Mucosa of stomach (tissue), 1 donor: ENCODE results near the gene B9D2.
"Not testable (repeated sequence)": the region's sequence is repeated elsewhere in the genome, so short reads cannot be mapped to it uniquely, and the experiment has no call there.

Experiments
- H3K27me3 ChIP-seq: one replicate; pipeline ENCODE4 v1.7.0; 2013; ENCODE audit warnings: mild to moderate bottlenecking, low read length; ENCODE audit not compliant: control insufficient read depth, insufficient read depth
- H3K36me3 ChIP-seq: one replicate; pipeline ENCODE4 v1.7.0; 2013; ENCODE audit warnings: low read length; ENCODE audit not compliant: control insufficient read depth, insufficient read depth
- H3K4me1 ChIP-seq: one replicate; pipeline ENCODE4 v1.7.0; 2013; ENCODE audit warnings: mild to moderate bottlenecking, low read length; ENCODE audit not compliant: control insufficient read depth, insufficient read depth
- H3K4me3 ChIP-seq: one replicate; pipeline ENCODE4 v1.7.0; 2013; ENCODE audit warnings: low read length
- H3K9ac ChIP-seq: one replicate; pipeline ENCODE4 v1.7.0; 2013; ENCODE audit warnings: mild to moderate bottlenecking, low read length, moderate library complexity
- H3K9me3 ChIP-seq: one replicate; pipeline ENCODE4 v1.7.0; 2013; ENCODE audit warnings: mild to moderate bottlenecking, low read length, moderate library complexity; ENCODE audit not compliant: control insufficient read depth
- donor health status: Pancreatic carcinoma.

B9D2 gene

DNA sequence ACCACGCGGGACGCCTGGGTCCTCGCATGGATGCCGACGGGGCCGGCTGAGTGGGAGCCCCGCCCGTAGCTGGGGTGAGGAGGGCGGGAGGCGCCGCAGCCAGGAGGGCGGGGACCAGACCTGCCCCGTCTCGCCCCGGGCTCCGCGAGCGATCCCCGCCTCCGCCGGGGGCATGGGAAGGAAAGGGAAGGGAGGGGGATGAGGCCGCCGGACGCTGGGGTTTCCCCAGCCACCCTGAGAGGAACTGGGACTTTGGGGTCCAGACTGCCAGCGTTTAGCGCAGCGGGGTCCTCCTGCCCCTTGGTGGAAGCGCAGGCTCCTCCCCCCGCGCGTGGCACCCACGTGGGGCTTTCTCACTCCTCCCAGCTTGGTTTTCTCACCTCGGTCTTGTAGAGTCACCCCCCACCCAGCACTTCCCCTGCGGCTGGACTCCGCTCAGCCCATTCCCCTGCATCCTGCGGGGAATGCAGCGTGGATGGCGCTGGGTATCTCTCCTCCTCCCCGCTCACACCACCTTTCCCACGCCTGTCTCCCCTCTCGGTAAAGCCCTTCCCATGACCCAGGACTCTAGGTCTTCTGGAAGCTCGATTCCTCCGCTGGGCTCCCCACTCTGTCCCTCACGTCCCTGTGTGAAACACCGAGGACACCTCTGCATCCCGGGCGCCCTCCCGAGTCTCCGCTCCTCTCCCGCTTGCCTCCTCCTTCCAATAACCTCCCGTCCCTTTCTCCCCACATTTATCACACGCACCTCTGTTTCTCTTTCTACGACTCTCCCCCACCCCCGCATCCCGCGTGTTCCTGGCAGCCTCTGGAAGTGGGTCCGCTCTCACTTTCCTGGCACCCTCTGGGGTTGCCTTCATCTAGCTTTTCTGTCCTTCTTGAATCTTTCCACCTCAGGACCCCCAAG is 12.4 kb downstream of the B9D2 start:
- H3K4me3 ChIP-seq: peak overlapping the region; percentile 28
- peaks cover 49% of the 10 kb centered on the region for H3K27me3 ChIP-seq
- peak overlapping the region; percentile 55 for H3K9ac ChIP-seq
- no peaks in the 10 kb centered on the region for H3K36me3 ChIP-seq
- H3K9me3 ChIP-seq: no peaks in the 10 kb centered on the region
- peaks cover 29% of the 10 kb centered on the region for H3K4me1 ChIP-seq

DNA sequence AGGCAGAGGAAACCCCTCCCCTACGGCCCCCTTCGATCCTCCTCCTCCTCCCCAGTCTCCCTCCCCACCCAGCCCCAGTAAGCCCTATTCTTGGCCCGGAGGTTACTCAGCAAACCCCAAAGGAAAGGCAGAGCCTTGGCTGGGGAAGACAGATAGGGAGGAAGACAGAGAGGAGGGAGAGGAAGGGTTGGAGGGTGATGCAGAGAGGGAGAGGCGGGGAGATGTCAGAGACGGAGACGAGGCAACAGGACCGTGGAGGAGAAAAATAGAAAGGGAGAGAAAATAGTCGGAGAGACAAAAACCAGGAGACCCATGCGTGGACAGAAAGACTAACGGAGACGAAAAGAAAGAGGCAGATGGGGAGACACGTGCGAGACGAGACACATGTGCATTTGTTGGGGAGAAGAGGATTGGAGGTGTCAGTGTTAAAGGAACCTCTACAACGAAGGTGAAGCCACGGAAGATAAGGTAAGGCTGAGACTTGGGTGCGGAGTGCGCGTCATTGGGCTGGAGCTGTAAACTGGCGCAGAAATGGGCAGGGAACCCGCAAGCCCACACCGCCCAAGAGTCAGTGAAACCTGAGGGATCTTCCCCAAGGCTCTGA is 13.1 kb downstream of the B9D2 start:
- Histone ChIP-seq H3K27me3 (peaks cover 49% of the 10 kb centered on the region), H3K9ac (peak overlapping the region; percentile 53), H3K36me3 (no peaks in the 10 kb centered on the region), H3K9me3 (no peaks in the 10 kb centered on the region), H3K4me3 (peak overlapping the region; percentile 28), H3K4me1 (peaks cover 29% of the 10 kb centered on the region)

DNA sequence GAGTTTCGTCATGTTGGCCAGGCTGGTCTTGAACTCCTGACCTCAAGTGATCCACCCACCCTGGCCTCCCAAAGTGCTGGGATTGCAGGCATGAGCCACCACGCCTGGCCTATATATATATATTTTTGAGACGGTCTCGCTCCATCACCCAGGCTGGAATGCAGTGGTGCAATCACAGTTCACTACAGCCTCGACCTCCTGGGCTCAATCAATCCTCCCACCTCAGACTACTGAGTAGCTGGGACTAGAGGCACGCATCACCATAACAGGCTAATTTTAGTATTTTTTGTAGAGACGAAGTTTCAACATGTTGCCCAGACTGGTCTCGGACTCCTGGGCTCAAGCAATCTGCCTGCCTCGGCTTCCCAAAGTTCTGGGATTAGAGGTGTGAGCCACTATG is 17.0 kb downstream of the B9D2 start:
- H3K36me3 ChIP-seq, H3K9ac ChIP-seq, H3K4me3 ChIP-seq, H3K9me3 ChIP-seq: not testable (repeated sequence)
- H3K4me1 ChIP-seq: peaks cover 16% of the 10 kb centered on the region
- peaks cover 22% of the 10 kb centered on the region for H3K27me3 ChIP-seq

DNA sequence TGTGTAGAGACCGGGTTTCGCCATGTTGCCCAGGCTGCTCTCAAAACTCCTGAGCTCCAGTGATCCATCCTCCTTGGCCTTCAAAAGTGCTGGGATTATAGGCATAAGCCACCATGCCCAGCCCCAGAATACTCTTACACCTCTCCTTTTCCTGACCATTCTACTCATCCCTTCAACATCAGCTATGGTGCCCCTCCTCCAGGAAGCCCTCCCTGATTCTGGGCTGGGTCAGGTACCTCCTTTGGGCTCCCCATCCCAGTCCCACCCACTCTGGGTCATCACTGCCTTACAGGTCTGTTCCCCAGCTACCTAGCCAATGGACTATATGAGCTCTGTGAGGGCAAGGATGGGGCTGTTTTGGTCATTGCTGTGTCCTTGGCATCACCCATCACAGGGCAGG is 19.8 kb downstream of the B9D2 start:
- Histone ChIP-seq H3K4me3 (no peak overlapping the region), H3K9ac (no peak overlapping the region), H3K27me3 (peaks cover 4% of the 10 kb centered on the region), H3K4me1 (peaks cover 4% of the 10 kb centered on the region), H3K9me3 (no peaks in the 10 kb centered on the region), H3K36me3 (no peaks in the 10 kb centered on the region)

DNA sequence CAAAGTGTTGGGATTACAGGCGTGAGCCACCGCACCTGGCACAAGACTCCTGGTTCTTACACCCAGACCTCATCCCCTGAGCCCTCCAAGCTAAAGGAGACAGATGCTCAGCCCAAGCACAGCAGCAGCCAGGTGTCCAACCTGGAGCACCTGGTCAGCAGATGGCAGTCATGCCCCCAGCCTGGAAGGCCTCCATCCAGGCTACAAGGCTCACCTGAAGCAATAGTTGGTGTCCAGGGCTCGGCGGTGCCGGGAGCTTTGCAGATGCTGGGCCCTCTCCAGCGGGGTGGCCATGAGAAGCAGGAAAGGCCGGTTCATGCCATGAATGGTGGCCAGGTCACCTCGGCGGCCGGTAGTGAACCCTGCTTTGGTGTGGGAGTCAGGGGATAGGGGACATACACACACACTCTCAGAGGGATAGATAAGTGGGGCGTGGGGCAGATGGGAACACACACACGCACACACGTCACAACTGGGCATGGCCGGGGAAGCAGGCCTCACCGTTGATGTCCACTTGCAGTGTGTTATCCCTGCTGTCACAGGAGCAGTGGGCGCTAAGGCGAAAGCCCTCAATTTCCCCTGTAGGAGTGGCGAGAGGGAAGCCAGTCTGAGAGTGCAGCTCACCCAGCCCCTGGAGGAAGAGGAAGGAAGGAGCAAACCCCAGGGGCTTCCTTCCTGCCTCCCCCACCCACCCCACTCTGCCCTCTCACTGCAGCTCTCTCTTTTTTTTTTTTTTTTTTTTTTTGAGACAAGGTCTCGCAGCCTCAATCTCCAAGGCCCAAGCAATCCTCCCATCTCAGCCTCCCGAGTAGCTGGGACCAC is 22.1 kb downstream of the B9D2 start:
- H3K9ac ChIP-seq: no peak overlapping the region
- no peak overlapping the region for H3K4me3 ChIP-seq
- H3K9me3 ChIP-seq: no peaks in the 10 kb centered on the region
- H3K36me3 ChIP-seq: no peaks in the 10 kb centered on the region
- H3K4me1 ChIP-seq: peaks cover 4% of the 10 kb centered on the region
- H3K27me3 ChIP-seq: no peaks in the 10 kb centered on the region

DNA sequence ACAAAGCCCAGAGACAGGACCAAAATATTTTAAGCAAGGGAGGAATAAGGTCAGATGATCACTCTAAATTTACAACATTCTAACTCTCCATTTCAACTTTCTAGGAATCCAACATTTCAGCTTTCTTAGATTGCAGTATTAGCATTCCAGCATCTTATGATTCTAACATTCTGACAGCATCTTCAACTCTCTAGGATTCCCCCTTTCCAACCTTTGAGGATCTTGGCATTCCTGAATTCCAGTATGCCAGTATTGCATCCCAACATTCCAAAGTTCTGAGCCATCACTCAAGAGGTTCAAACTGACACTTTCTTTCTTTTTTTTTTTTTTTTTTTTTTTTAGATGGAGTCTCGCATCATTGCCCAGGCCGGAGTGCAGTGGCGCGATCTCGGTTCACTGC is 24.0 kb downstream of the B9D2 start:
- Histone ChIP-seq H3K27me3 (no peaks in the 10 kb centered on the region), H3K9ac (no peak overlapping the region), H3K9me3 (no peaks in the 10 kb centered on the region), H3K36me3 (no peaks in the 10 kb centered on the region), H3K4me1 (peaks cover 4% of the 10 kb centered on the region), H3K4me3 (no peak overlapping the region)

DNA sequence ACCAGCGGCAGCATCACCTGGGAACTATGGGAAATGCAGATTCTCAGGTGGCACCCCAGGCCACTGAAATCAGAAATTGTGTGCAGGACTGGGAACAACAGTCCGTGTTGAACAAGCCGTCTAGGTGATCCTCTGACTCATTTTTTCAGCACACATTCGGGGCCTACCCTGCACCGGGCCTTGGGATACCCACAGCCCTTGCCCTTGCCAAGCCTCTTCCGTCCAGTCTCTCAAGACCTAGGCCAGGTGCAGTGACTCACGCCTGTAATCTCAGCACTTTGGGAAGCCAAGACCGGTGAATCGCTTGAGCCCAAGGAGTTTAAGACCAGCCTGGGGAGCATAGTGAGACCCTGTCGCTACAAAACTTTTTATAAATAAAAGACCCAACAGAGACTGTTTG is 28.5 kb downstream of the B9D2 start:
- Histone ChIP-seq H3K36me3 (no peaks in the 10 kb centered on the region), H3K9me3 (no peaks in the 10 kb centered on the region), H3K9ac (no peak overlapping the region), H3K27me3 (peaks cover 3% of the 10 kb centered on the region), H3K4me3 (no peak overlapping the region), H3K4me1 (peaks cover 7% of the 10 kb centered on the region)

DNA sequence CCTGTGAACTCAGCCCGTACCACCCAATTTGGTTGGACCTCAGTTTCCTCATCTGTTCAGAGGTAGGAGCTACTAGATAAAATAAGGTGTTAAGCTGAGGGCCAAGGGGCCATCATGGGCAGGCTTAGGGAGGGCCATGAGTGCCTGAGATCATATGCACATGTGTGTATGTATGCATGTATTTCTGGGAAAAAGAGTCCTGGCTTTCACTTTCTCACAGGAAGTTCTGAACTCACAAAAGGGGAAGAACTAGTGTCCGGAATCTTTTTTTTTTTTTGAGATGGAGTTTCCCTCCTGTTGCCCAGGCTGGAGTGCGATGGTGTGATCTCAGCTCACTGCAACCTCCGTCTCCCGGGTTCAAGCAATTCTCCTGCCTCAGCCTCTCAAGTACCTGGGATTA is 29.2 kb downstream of the B9D2 start:
- no peaks in the 10 kb centered on the region for H3K36me3 ChIP-seq
- no peaks in the 10 kb centered on the region for H3K9me3 ChIP-seq
- peaks cover 8% of the 10 kb centered on the region for H3K4me1 ChIP-seq
- H3K27me3 ChIP-seq: peaks cover 3% of the 10 kb centered on the region
- no peak overlapping the region for H3K9ac ChIP-seq
- H3K4me3 ChIP-seq: no peak overlapping the region

DNA sequence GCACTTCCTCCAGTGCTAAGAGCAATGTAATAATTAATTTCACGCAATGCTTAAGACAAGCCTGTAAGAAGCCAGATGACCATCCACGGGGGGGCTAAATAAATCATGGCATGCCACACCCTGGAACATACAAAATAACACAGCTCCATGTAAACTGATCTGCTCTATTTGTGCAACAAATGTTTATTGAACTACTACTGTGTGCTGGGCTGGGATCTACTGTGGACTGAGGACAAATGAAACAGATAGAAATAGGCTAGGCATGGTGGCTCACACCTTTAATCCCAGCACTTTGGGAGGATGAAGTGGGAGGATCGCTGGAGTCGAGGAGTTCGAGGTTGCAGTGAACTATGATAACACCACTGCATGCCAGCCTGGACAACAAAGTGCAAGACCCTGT is 31.5 kb downstream of the B9D2 start:
- Histone ChIP-seq H3K4me1 (peaks cover 24% of the 10 kb centered on the region), H3K36me3 (no peaks in the 10 kb centered on the region), H3K4me3 (no peak overlapping the region), H3K9me3 (no peaks in the 10 kb centered on the region), H3K27me3 (peaks cover 3% of the 10 kb centered on the region), H3K9ac (no peak overlapping the region)

DNA sequence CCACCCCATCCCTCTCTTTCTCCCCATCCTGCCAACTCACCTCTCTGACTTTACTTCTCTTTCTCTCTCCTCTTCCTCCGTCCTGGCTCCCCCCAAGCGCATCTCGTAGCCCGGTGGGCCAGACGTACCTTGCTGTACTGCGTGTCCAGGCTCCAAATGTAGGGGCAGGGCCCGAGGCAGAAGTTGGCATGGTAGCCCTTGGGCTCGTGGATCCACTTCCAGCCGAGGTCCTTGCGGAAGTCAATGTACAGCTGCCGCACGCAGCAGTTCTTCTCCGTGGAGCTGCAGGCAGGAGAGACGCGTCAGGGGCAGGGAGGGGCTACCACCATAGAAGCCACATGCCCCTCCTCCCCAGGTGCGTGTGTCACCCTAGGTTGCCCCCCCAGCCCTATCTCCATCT is 31.9 kb downstream of the B9D2 start:
- H3K4me3 ChIP-seq: no peak overlapping the region
- no peak overlapping the region for H3K9ac ChIP-seq
- peaks cover 29% of the 10 kb centered on the region for H3K4me1 ChIP-seq
- H3K27me3 ChIP-seq: peaks cover 3% of the 10 kb centered on the region
- no peaks in the 10 kb centered on the region for H3K9me3 ChIP-seq
- H3K36me3 ChIP-seq: no peaks in the 10 kb centered on the region

DNA sequence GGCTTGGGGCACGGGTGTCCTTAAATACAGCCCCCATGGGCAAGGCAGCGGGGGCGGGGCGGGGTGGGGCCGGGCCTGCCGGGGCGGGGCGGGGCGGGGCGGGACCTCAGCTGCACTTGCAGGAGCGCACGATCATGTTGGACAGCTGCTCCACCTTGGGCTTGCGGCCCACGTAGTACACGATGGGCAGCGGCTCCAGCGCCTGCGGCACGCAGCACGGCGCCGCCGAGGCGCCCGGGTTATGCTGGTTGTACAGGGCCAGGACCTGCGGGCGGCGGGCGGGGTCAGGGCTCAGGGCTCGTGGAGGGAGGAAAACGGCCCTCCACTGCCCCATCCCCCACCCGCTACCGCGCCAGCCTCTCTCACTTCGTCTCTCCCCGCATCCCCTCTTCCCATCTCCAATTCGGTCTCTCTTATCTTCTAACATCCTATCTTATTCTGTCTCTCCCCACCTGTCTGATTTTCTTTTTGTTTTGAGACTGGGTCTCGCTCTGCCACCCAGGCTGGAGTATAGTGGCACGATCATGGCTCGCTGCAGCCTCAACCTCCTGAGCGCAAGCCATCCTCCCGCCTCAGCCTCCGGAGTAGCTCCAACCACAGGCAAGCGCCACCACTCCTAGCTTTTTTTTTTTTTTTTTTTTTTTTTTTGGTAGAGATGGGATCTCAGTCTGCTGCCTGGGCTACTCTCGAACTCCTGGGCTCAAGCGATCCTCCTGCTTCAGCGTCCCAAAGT is 32.8 kb downstream of the B9D2 start:
- Histone ChIP-seq H3K4me1 (peaks cover 38% of the 10 kb centered on the region), H3K4me3 (no peak overlapping the region), H3K27me3 (peaks cover 3% of the 10 kb centered on the region), H3K9me3 (no peaks in the 10 kb centered on the region), H3K36me3 (no peaks in the 10 kb centered on the region), H3K9ac (no peak overlapping the region)
